Stimulated activated CD4-positive, alpha-beta T cell treated with anti-CD3 and anti-CD28 coated beads, Interleukin-12 subunit alpha, Interleukin-12 subunit beta, amount 100 ng/mL, for 24 hours (primary cell): Measurements from ENCODE around the gene SMARCC1.

ENCODE experiments used
- DNase-seq, 2 experiments: peaks; one replicate each; pipeline ENCODE4 v3.0.0-alpha.2; 2020; ENCODE audit warnings: low read depth in 2 of 2

The SMARCC1 gene

GRCh38 chr3:47635536-47635935 lies 146.2 kb downstream of the SMARCC1 start:
- DNase-seq: no peak

DNA sequence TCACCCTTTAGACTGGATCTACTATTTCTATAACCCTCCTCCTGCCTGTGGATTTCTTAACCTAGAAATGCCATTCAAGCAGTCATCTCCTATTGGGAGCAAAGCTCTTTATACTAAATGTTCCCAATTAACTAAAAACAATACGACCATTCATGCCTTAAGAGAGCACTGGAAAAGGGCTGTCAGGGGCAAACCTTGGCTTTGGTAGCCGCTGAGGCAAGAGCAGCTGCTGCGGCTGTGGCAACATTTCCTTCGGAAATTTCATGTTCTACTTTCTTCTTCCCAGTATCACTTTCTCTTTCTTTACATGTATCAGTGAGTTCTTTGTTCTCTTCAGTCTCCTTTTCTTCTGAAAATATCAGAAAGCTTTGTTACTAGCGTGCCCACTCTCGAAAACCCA lies 146.7 kb downstream of the SMARCC1 start:
- DNase-seq: no peak

DNA sequence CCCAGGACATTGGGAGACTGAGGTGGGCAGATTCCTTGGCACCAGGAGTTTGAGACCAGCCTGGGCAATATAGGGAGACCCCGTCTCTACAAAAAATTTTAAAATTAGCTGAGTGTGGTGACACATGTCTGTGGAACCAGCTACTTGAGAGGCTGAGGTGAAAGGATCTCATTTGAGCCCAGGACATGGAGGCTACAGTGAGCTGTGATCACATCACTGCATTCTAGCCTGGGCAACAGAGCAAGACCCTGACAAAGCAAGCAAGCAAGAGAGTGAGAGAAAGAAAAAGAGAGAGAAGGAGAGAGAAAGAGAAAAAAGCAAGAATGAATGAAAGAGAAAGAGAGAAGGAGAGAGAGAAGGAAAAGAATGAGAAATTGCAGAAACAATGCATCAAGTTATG lies 150.9 kb downstream of the SMARCC1 start:
- no peak for DNase-seq

DNA sequence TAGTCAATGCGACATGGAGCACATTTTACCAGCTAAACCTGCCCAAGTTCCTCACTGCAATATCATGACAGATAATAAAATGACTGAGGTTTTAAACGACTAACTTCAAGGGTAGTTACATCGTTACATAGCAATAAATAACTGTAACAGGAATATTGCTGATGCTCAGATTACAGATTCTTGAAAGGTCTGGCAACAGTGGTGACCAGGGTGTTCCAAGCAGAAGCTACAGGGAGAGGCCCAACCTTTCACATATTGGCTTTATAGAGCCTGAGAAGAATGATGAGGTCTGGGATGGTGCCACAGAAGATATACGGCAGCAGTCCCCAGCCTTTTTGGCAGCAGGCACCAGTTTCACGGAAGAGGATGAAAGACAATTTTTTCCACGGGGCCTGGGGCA lies 151.9 kb downstream of the SMARCC1 start:
- no peak for DNase-seq

DNA sequence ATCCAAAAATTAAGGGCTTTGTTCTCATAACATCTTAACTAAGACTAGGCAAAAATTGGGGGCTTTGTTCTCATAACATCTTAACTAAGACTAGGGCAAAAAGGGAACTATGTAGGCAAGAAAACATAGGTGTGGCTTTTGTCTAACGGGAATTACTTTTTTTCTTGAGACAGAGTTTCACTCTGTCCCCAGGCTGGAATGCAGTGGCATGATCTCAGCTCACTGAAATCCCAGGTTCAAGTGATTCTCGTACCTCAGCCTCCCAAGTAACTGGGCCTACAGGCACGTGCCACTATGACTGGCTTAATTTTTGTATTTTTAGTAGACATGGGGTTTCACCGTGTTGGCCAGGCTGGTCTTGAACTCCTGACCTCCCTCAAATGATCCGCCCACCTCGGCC lies 153.3 kb downstream of the SMARCC1 start:
- no peak for DNase-seq

GRCh38 chr3:47622671-47623461 lies 158.8 kb downstream of the SMARCC1 start:
- no peak for DNase-seq

- DNase-seq: no peak
Measured at GRCh38 chr3:47617086-47618010, 164.3 kb downstream of the SMARCC1 start.

GRCh38 chr3:47614788-47615187 lies 166.9 kb downstream of the SMARCC1 start:
- no peak for DNase-seq

DNA sequence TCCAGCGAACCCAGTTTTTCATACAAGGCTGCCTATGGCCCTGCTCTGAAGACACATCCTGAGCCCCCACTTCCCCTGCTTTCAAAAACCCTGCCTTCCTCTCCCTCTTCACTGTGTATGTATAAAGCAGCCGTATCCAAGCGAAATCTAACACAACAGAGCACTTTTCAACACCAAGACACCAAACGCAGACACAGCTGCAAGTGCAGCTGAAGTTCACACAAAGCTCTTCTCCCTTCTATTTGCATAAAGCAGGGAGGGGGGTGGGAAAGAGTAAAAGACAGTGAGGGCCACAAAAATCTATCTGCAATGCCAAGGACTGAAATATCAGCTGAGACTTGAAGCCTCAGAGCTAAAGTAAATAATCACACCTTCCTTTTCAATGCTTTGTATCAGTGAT lies 168.0 kb downstream of the SMARCC1 start:
- no peak for DNase-seq

GRCh38 chr3:47612879-47613278 lies 168.8 kb downstream of the SMARCC1 start:
- no peak for DNase-seq

DNA sequence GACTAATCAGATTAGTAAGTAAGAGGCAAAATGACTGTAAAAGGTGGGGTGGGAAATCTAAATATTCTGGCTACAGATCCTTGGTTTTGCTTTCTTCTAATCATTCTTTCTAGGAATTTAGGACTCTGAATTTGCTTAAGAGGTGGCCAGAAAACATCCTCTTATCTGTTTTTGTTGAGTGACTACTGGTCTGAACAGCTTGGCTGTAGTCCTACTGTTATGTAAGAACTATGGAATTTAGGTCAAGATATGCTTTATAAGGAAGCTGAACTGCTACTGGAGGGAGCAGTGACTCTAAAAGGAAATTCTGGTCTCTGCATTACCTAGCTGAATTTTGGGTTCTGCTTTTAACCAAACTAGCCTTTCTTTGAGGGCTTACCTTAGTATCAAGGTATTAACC lies 169.5 kb downstream of the SMARCC1 start:
- no peak for DNase-seq

DNA sequence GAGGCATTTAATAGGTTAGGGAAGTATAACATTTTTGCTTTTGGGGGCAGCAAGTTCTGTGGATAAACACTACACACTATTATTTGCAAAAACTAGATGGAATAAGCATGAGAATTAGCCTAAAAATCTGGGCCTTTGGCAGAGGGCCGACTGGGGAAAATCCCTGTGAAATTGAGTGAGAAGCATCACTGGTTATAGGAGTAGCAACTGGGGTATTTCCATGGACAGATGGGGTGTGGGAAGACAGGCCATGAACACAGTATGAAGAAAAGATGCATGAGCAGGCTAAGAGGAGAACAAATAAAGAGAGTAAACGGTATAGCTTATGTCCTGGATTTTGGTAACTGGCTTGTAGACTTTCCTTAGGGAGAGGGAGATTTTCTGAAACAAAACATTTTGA lies 170.1 kb downstream of the SMARCC1 start:
- no peak for DNase-seq

- no peak for DNase-seq
Measured at GRCh38 chr3:47610583-47610982, 171.1 kb downstream of the SMARCC1 start.

GRCh38 chr3:47607335-47607734 lies 174.4 kb downstream of the SMARCC1 start:
- no peak for DNase-seq

GRCh38 chr3:47606165-47606564 lies 175.5 kb downstream of the SMARCC1 start:
- DNase-seq: no peak

DNA sequence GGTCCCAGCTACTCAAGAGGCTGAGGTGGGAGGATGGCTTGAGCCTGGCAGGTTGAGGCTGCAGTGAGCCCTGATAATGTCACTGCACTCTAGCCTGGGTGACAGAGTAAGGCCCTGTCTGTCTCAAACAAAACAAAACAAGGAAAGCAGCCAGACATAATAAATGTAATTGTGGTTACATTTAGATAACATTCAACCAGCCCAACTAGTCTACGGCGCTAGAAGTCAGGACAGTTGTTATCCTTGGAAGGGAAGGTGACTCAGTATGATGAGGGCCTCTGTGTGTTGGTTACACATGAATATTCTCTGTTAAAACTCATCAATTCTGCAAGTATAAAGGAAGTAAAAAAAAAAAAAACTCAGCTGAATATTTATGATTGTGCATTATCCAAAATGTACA lies 176.0 kb downstream of the SMARCC1 start:
- no peak for DNase-seq

DNA sequence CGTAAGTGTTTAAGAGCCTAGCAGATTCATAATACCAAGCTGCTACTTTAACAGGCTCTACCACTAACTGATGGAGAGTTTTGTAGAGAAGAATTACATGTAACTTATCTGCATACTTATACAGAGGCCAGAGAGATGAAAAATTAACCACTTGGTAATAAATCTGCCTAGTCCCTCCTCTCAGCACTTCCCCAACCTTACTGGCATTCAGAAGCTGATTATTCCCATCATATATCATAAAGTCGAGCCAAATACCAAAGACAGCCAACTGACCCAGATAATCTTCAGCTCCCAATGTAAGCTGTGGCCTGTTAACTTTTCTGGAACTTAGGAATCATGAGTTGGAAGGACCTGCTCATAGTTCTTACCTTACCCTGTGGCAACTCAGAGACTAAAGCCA lies 177.5 kb downstream of the SMARCC1 start:
- no peak for DNase-seq

DNA sequence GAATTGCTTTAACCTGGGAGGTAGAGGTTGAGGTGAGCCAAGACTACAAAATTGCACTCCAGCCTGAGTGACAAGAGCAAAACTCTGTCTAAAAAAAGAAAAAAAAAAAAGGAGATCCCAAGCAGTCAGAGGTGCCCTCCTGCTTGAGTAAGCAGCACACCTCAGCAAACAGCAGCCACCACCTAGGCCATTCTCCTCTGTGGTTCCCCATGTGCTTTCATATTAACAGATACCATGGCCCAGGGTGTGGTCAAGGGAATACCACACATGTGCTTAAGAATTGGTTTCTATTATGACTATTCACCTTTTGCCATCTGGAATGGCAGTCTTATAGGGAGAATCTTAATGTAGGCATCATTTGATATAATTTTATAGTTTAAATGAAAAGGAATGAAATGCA lies 178.4 kb downstream of the SMARCC1 start:
- no peak for DNase-seq

DNA sequence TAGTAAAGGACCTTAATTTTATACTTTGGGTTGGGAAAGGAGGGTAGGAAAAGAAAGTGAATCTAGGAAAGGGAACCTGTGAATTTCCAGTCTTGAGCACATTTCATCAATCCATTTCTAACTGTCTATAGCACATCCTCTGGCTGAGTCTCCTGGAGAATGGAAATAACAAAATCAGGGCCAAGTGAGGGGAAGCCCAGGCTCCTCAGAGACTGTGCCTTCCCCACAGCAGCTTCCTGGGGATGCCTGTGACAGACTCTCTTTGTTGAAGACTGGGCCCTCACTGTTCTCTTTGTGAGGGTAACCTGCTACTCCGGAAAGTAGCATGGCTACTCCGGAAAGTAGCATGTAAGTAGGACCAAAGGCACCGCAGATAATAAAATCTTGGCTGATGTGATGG lies 180.4 kb downstream of the SMARCC1 start:
- no peak for DNase-seq

DNA sequence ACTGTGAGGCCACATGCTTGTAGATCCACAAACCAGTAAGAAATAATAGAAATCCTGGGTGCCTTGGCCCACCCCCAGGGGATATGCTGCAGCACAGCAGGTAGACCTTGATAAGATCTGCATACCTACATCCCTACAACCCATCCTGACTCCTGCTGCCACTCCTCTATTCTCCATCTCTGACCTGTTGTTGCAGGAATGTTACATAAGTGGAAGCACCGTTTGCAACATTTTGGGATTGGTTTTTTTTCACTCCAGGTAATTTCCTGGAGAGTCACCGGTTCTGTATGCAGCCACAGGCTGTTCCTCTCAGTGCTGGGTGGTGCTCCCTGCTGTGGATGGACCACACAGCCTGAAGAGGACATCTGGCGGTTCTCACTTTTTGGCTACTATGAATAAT lies 186.9 kb downstream of the SMARCC1 start:
- DNase-seq: no peak

- no peak for DNase-seq
Measured at GRCh38 chr3:47592066-47592795, 189.5 kb downstream of the SMARCC1 start.

DNA sequence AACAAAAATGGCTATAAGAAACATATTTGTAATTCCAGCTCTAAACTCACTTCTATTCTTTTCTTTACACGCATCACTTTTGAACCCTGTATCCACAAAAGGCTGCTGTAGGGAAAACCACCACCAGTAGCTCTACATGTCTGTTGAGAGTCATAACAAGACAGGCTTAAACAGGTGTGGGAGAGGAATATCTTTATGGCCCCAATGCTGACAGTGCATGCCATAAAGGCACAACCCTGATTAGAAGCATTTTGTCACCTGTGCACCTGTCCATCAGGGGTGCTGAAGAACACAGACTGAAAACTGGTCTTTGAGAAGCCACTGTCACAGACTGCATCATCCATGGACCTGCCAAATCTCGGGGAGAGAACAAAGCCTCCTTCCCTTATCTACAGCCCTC lies 191.5 kb downstream of the SMARCC1 start:
- no peak for DNase-seq
